NCI-H1436 (cell line): ENCODE results near the gene HTR1D.

ENCODE experiments used
- DNase-seq: peaks from one replicate; lab custom pipeline; 2025; lab: John Stamatoyannopoulos, UW

HTR1D gene

GRCh38 chr1:23150125-23150524, 67.2 kb downstream of the HTR1D start:
- no peak for DNase-seq

- DNase-seq = no peak
Observed at GRCh38 chr1:23149114-23149513, 68.2 kb downstream of the HTR1D start.

GRCh38 chr1:23148084-23148483, 69.2 kb downstream of the HTR1D start:
- no peak for DNase-seq
